Activated B cell treated with CpG ODN at 0.5 μM for 24 hours (primary cell): ENCODE data around the gene ZBTB46. TPM values are rescaled to one million over a fixed set of nuclear protein-coding genes. Genes with fewer than 3 reads are reported as not detected.
A peak's percentile ranks its signal among the peaks of the same experiment; 100 is the strongest.

Experiments used
- ATAC-seq: fragments of 200-7000 bp; cut with Tn5 transposase; one replicate; pipeline ENCODE4 v1.10.0; 2021; ENCODE audit warnings: low read depth, mild to moderate bottlenecking, moderate library complexity
- CTCF ChIA-PET: fragments of 350-600 bp; sonication (Branson Sonifier 250); formaldehyde crosslinking; loops from one replicate; lab custom pipeline; 2021; ENCODE audit warnings: antibody characterized with exemption; lab: Charles Lee
- POLR2A ChIA-PET: fragments of 350-600 bp; sonication (Branson Sonifier 250); formaldehyde crosslinking; loops from one replicate; lab custom pipeline; 2021; ENCODE audit warnings: antibody characterized with exemption; lab: Charles Lee
- DNase-seq: peaks from one replicate; pipeline ENCODE4 v3.0.0; 2022
- H3K27ac Mint-ChIP-seq: one replicate; pipeline ENCODE4 v1.8.0; 2020; ENCODE audit warnings: mixed read lengths
- H3K27me3 Mint-ChIP-seq: one replicate; pipeline ENCODE4 v1.8.0; 2021; ENCODE audit warnings: mixed read lengths
- H3K36me3 Mint-ChIP-seq: one replicate; pipeline ENCODE4 v1.8.0; 2021; ENCODE audit warnings: low read depth, mixed read lengths
- H3K4me1 Mint-ChIP-seq: one replicate; pipeline ENCODE4 v1.8.0; 2021; ENCODE audit warnings: mixed read lengths
- H3K4me3 Mint-ChIP-seq: one replicate; pipeline ENCODE4 v1.8.0; 2020; ENCODE audit warnings: mild to moderate bottlenecking, mixed read lengths
- H3K9me3 Mint-ChIP-seq: one replicate; pipeline ENCODE4 v1.8.0; 2020; ENCODE audit warnings: mixed read lengths
- CTCF ChIP-seq: fragments of 200-600 bp; IDR thresholded peaks from one replicate; pipeline ENCODE4 v1.8.0; 2022; ENCODE audit warnings: antibody characterized with exemption, mild to moderate bottlenecking
- intact Hi-C: fragments of 100-400 bp; cut with micrococcal nuclease; formaldehyde crosslinking; loops from one replicate; pipeline ENCODE4 v1.15.1; 2024
- total RNA-seq: library from RNA; stranded (reverse); gene quantifications from 2 replicates; pipeline ENCODE4 v1.2.3, GENCODE V29; 2022

ZBTB46 gene
- total RNA-seq, 1 donor from 2014 or later, result 0.49 TPM

DNA sequence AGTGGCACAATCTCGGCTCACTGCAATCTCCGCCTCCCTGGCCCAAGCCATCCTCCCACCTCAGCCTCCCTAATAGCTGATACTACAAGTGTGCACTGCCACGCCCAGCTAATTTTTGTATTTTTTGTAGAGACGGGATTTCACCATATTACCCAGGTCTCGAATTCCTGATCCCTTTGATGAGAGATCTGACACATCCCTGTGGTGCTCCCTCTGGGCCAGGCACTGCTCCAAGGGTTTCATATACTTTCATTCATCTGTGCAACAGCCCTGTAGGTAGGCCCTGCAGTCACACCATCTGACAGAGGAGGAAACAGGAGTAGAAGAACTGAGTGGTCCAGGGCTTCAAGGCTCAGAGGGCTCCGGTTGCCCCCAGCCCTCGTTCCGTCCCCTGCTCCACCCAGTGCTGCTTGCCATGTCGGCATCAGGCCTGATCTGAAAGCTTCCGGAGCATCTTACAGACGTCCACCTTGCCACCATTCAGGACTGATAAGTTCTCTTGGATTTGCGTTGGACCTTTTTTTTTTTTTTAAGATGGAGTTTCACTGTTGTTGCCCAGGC is 119.9 kb downstream of the ZBTB46 start:
- ATAC-seq (no peak), DNase-seq (no peak)
- H3K27me3 Mint-ChIP-seq, result no peaks in the 10 kb centered on the region
- H3K4me3 Mint-ChIP-seq, result peak overlapping the region; percentile 35
- TF ChIP-seq CTCF, result no peak
- H3K27ac Mint-ChIP-seq, result no peak overlapping the region
- ChIA-PET POLR2A (interaction anchor here (0.6 to 0.7 kb wide), 5 partner anchors 75 to 854 kb away, joined by 3 to 5 read pairs (median 3); no protein-coding TSS in a partner anchor), CTCF (no interaction called here)
- peaks cover 67% of the 10 kb centered on the region for H3K36me3 Mint-ChIP-seq
- H3K9me3 Mint-ChIP-seq, result peaks cover 5% of the 10 kb centered on the region
- peaks cover 39% of the 10 kb centered on the region for H3K4me1 Mint-ChIP-seq
- intact Hi-C loops, result no loop called here

DNA sequence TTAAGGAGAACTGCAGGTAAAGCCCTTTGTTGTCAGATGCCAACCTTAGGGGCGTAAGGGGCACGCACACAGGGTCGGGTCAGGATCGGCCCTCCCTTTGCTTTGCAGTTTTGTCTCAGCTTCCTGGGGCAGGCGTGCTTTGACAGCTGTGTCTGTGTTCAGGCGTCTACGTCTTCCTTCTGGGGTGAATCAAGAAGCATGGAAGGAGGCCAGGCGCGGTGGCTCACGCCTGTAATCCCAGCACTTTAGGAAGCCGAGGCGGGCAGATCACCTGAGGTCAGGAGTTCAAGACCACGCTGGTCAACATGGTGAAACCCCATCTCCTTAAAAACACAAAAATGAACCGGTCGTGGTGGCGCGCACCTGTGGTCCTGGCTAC is 121.9 kb downstream of the ZBTB46 start:
- ChIA-PET CTCF (no interaction called here), POLR2A (interaction anchor here (3.4 kb wide), 1 partner anchor 27 kb away, joined by 36 read pairs; the partner anchor contains the start of gene LIME1)
- H3K4me3 Mint-ChIP-seq, result peak overlapping the region; percentile 72
- intact Hi-C loops, result loop anchor here (5.0 kb wide), 3 partner anchors 72 to 263 kb away; no protein-coding TSS in a partner anchor
- H3K9me3 Mint-ChIP-seq, result no peaks in the 10 kb centered on the region
- H3K27me3 Mint-ChIP-seq, result no peaks in the 10 kb centered on the region
- no peak overlapping the region for H3K27ac Mint-ChIP-seq
- H3K4me1 Mint-ChIP-seq, result peaks cover 41% of the 10 kb centered on the region
- no peak for TF ChIP-seq CTCF
- DNase-seq (no peak), ATAC-seq (no peak)
- peaks cover 69% of the 10 kb centered on the region for H3K36me3 Mint-ChIP-seq

GRCh38 chr20:63708301-63709148 is 122.5 kb downstream of the ZBTB46 start:
- H3K4me3 Mint-ChIP-seq, result peak overlapping the region; percentile 72
- peaks cover 41% of the 10 kb centered on the region for H3K4me1 Mint-ChIP-seq
- CTCF ChIA-PET, result interaction anchor here (0.6 to 2.5 kb wide), 5 partner anchors 28 to 272 kb away, joined by 3 to 10 read pairs (median 4); partner anchors contain the start of genes LIME1 and TPD52L2
- H3K27ac Mint-ChIP-seq, result no peak overlapping the region
- no peaks in the 10 kb centered on the region for H3K9me3 Mint-ChIP-seq
- TF ChIP-seq CTCF, result no peak
- H3K36me3 Mint-ChIP-seq, result peaks cover 68% of the 10 kb centered on the region
- intact Hi-C loops, result loop anchor here (5.0 kb wide), 3 partner anchors 71 to 264 kb away; no protein-coding TSS in a partner anchor
- ATAC-seq (peak; percentile 3), DNase-seq (peak; percentile 18)
- H3K27me3 Mint-ChIP-seq, result no peaks in the 10 kb centered on the region
- POLR2A ChIA-PET, result interaction anchor here (1.0 to 3.4 kb wide), 20 partner anchors 8 to 272 kb away, joined by 3 to 36 read pairs (median 7); partner anchors contain the start of genes FNDC11, GMEB2, LIME1 and PPDPF

DNA sequence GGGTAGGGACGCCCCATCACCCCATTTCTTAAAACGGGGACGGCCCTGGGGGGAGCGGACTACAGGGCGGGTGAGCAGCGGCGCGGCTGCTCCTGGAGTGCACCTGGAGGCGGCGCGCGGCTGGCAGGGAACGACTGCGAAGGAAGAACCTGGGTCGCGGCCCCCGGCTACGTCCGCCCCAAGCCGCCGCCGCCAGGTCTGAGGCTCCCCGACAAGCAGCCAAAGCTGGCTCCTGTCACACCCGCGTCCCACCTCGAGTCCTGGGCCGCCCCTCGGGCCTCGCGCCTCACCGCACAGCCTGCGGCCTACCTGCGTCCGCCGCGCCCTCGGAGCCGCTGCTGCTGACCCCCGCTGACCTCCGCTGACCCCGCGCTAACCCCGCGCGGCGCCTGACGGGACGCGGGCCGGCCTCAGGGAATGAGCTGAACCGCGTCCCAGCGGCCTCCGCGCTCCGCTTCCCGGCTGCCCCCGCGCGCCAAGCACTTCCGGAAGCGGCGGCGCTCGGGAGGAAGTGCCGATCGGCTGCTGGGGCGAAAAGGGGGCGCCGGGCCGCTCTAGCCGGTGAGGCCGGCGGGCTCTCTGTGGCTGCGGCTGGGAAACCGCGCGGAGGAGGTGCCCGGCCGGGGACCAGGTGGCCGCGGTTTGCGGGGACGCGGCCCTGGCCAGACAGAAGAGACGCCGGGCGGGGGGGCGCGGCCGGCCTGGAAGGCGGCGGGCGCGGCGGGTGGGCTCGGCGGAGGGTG is 123.3 kb downstream of the ZBTB46 start, which contains the start of the genes ARFRP1 and ZGPAT:
ARFRP1 (minus strand) TSS at position 419 of the 743 bp plus-strand sequence. CDS start 885 bp downstream, outside the sequence.
ZGPAT (plus strand) TSS at position 482 of the 743 bp plus-strand sequence. CDS start 542 bp downstream, outside the sequence.
- H3K27ac Mint-ChIP-seq, result peak within 1 kb of the TSS; percentile 72
- CTCF ChIA-PET, result interaction anchor here (0.6 to 2.5 kb wide), 5 partner anchors 29 to 272 kb away, joined by 3 to 10 read pairs (median 4); partner anchors contain the start of genes LIME1 and TPD52L2
- peak within 1 kb of the TSS; percentile 87 for H3K4me3 Mint-ChIP-seq
- H3K4me1 Mint-ChIP-seq, result peaks cover 42% of the 10 kb centered on the region
- ATAC-seq (peak; percentile 94), DNase-seq (peak; percentile 91)
- peaks cover 66% of the 10 kb centered on the region for H3K36me3 Mint-ChIP-seq
- H3K9me3 Mint-ChIP-seq, result no peaks in the 10 kb centered on the region
- TF ChIP-seq CTCF, result no peak
- intact Hi-C loops, result loop anchor here (1.0 to 5.0 kb wide), 9 partner anchors 23 to 265 kb away; partner anchors contain the start of genes RTEL1, SLC2A4RG and UCKL1
- POLR2A ChIA-PET, result interaction anchor here (0.6 to 3.4 kb wide), 23 partner anchors 9 to 273 kb away, joined by 3 to 36 read pairs (median 6); partner anchors contain the start of genes FNDC11, GMEB2, LIME1 and PPDPF
- no peaks in the 10 kb centered on the region for H3K27me3 Mint-ChIP-seq
